Keratinocyte (primary cell): ENCODE measurements around the gene MORN5. TPM values are rescaled to one million over a fixed set of nuclear protein-coding genes. Genes with fewer than 3 reads are reported as not detected.

Source experiments
- DNase-seq: peaks from one replicate; pipeline ENCODE4 v3.0.0-alpha.2; 2011; ENCODE audit warnings: low read depth, missing footprints, low spot score
- FAIRE-seq: peaks from 2 replicates; lab custom pipeline; 2011; peaks lifted over from hg19 to GRCh38; lab: Jason Lieb, UNC
- H2AFZ ChIP-seq: 2 replicates; pipeline ENCODE4 v1.6.0; 2012; ENCODE audit warnings: low read length, control low read depth, inconsistent platforms; ENCODE audit not compliant: control insufficient read depth
- H3K27ac ChIP-seq: 2 replicates; pipeline ENCODE4 v1.5.1; 2011; ENCODE audit warnings: low read length; ENCODE audit not compliant: control insufficient read depth, insufficient read depth
- H3K27me3 ChIP-seq: 3 replicates; pipeline ENCODE4 v1.6.0; 2011; ENCODE audit warnings: low read length; ENCODE audit not compliant: control insufficient read depth, insufficient read depth; ENCODE audit errors: extremely low read depth
- H3K36me3 ChIP-seq, 2 experiments: 2 replicates in 1 of 2; 3 replicates in 1 of 2; pipeline ENCODE4 v1.5.1; 2011; ENCODE audit warnings: low read length in 2 of 2, mild to moderate bottlenecking in 1 of 2; ENCODE audit not compliant: control insufficient read depth in 2 of 2, insufficient read depth in 2 of 2; ENCODE audit errors: extremely low read depth in 1 of 2
- H3K4me1 ChIP-seq: 3 replicates; pipeline ENCODE4 v1.5.1; 2011; ENCODE audit warnings: low read length; ENCODE audit not compliant: control insufficient read depth, insufficient read depth; ENCODE audit errors: extremely low read depth
- H3K4me2 ChIP-seq: 3 replicates; pipeline ENCODE4 v1.6.0; 2011; ENCODE audit warnings: low read depth, low read length; ENCODE audit not compliant: control insufficient read depth, insufficient read depth; ENCODE audit errors: extremely low read depth
- H3K4me3 ChIP-seq, 3 experiments: fragments of 200-600 bp in 1 of 3; sonication (generic) in 1 of 3; 2 replicates in 2 of 3; 3 replicates in 1 of 3; pipeline ENCODE4 v1.5.1; 2011 to 2016; ENCODE audit warnings: low read length in 3 of 3, mild to moderate bottlenecking in 3 of 3, control low read depth in 2 of 3, inconsistent platforms in 1 of 3, low read depth in 1 of 3, mixed read lengths in 1 of 3, mixed run types in 1 of 3, moderate library complexity in 1 of 3; ENCODE audit not compliant: control insufficient read depth in 2 of 3, insufficient read depth in 2 of 3; ENCODE audit errors: extremely low read depth in 1 of 3
- H3K79me2 ChIP-seq: 2 replicates; pipeline ENCODE4 v1.6.0; 2012; ENCODE audit warnings: low read length; ENCODE audit not compliant: control insufficient read depth, insufficient read depth
- H3K9ac ChIP-seq: 3 replicates; pipeline ENCODE4 v1.6.0; 2011; ENCODE audit warnings: low read length; ENCODE audit not compliant: control insufficient read depth, insufficient read depth; ENCODE audit errors: extremely low read depth
- H3K9me1 ChIP-seq: 3 replicates; pipeline ENCODE4 v1.6.0; 2011; ENCODE audit warnings: low read length; ENCODE audit not compliant: control insufficient read depth, insufficient read depth; ENCODE audit errors: extremely low read depth
- H3K9me3 ChIP-seq: 2 replicates; pipeline ENCODE4 v1.5.1; 2012; ENCODE audit warnings: low read depth, low read length; ENCODE audit not compliant: control insufficient read depth
- H4K20me1 ChIP-seq: 3 replicates; pipeline ENCODE4 v1.6.0; 2011; ENCODE audit warnings: low read length; ENCODE audit not compliant: control insufficient read depth, insufficient read depth; ENCODE audit errors: extremely low read depth
- CTCF ChIP-seq, 3 experiments: IDR thresholded peaks in 1 of 3; conservative IDR thresholded peaks in 1 of 3; optimal IDR thresholded peaks in 1 of 3; 2 replicates in 2 of 3; 3 replicates in 1 of 3; pipeline versions ENCODE3 to v1.5.1; 2011; ENCODE audit warnings: low read length in 3 of 3, mild to moderate bottlenecking in 3 of 3, moderate library complexity in 2 of 3, control low read depth in 1 of 3, inconsistent platforms in 1 of 3; ENCODE audit not compliant: insufficient read depth in 2 of 3; ENCODE audit errors: extremely low read depth in 1 of 3
- EZH2 ChIP-seq: IDR thresholded peaks from one replicate; pipeline ENCODE4 v1.6.1; 2012; ENCODE audit warnings: inconsistent platforms, mild to moderate bottlenecking, low read length, moderate library complexity
- dilution Hi-C: fragments of 300-500 bp; cut with MboI; formaldehyde crosslinking; loops from one replicate; pipeline ENCODE4 v1.7.0; 2020; ENCODE audit warnings: low sequenced_read_pairs; ENCODE audit not compliant: extremely low pct_ligation_motif_present
- polyA plus RNA-seq, 5 experiments: library from polyadenylated mRNA; depleted of rRNA in 3 of 5; stranded (reverse) in 3 of 5; stranded (forward) in 1 of 5; unstranded in 1 of 5; fragments of >200 nt; gene quantifications; 1 replicate in 1 of 5; 2 replicates in 3 of 5; 3 replicates in 1 of 5; pipeline versions ENCODE4 v1.2.1 to v1.2.3, GENCODE V29; 2011 to 2012; ENCODE audit warnings: missing spikeins in 2 of 5, low read depth in 1 of 5, low replicate concordance in 1 of 5

MORN5 gene
- polyA plus RNA-seq, 1 donor (not counting 4 experiments of a cell fraction or from before 2014, with no cell fraction given), result not detected

- H3K36me3 ChIP-seq, result no peaks in the 10 kb centered on the region
- H3K79me2 ChIP-seq, result no peaks in the 10 kb centered on the region
- H3K9me1 ChIP-seq, result no peaks in the 10 kb centered on the region
- dilution Hi-C loops, result no loop called here
- peaks cover 9% of the 10 kb centered on the region for H3K27me3 ChIP-seq
- peak overlapping the region; percentile 31 for H3K9ac ChIP-seq
- peak overlapping the region in 2 of 3 experiments; percentile 5 to 42 for H3K4me3 ChIP-seq
- no peaks in the 10 kb centered on the region for H4K20me1 ChIP-seq
- FAIRE-seq, result peak; percentile 81
- no peaks in the 10 kb centered on the region for H3K9me3 ChIP-seq
- H3K4me2 ChIP-seq, result peak overlapping the region; percentile 76
- peak overlapping the region; percentile 86 for H2AFZ ChIP-seq
- H3K27ac ChIP-seq, result no peak overlapping the region
- TF ChIP-seq CTCF (optimal IDR thresholded peaks at IDR 0.05 in 1 of 3, IDR thresholded peaks at IDR 0.05 in 1 of 3, conservative IDR thresholded peaks at IDR 0.05 in 1 of 3; ENCODE audit: extremely low read depth in 1 of 3, insufficient read depth in 2 of 3, low read length in 3 of 3), result no peak
- peak; percentile 26 for TF ChIP-seq EZH2
- peaks cover 22% of the 10 kb centered on the region for H3K4me1 ChIP-seq
- no peak for DNase-seq
Observed at GRCh38 chr9:122126331-122127261, 33.1 kb upstream of the MORN5 start.

GRCh38 chr9:122127396-122127798 lies 32.3 kb upstream of the MORN5 start:
- Histone ChIP-seq H3K4me1 (peaks cover 20% of the 10 kb centered on the region), H3K36me3 (no peaks in the 10 kb centered on the region), H3K79me2 (no peaks in the 10 kb centered on the region), H2AFZ (no peak overlapping the region), H3K9ac (no peak overlapping the region), H3K4me3 (no peak overlapping the region), H3K9me1 (no peaks in the 10 kb centered on the region), H3K27ac (no peak overlapping the region), H3K27me3 (peaks cover 14% of the 10 kb centered on the region), H4K20me1 (no peaks in the 10 kb centered on the region), H3K9me3 (no peaks in the 10 kb centered on the region), H3K4me2 (no peak overlapping the region)
- TF ChIP-seq CTCF (optimal IDR thresholded peaks at IDR 0.05 in 1 of 3, IDR thresholded peaks at IDR 0.05 in 1 of 3, conservative IDR thresholded peaks at IDR 0.05 in 1 of 3; ENCODE audit: extremely low read depth in 1 of 3, insufficient read depth in 2 of 3, low read length in 3 of 3) (peak in 1 of 3 experiments; percentile 26), EZH2 (no peak)
- no peak for FAIRE-seq
- dilution Hi-C loops, result no loop called here
- DNase-seq, result no peak
